HG03045 (cell line): Measurements from ENCODE around the gene DDX10.
"Not testable (repeated sequence)": the region's sequence is repeated elsewhere in the genome, so short reads cannot be mapped to it uniquely, and the experiment has no call there.

ENCODE experiments used
- ATAC-seq: cut with Tn5 transposase; IDR thresholded peaks from one replicate; pipeline ENCODE4 v1.9.1; 2021; ENCODE audit warnings: mild to moderate bottlenecking, moderate library complexity; ENCODE audit not compliant: unreplicated experiment

DDX10 gene

GRCh38 chr11:108813086-108813485 lies 148.2 kb downstream of the DDX10 start:
- no peak for ATAC-seq

DNA sequence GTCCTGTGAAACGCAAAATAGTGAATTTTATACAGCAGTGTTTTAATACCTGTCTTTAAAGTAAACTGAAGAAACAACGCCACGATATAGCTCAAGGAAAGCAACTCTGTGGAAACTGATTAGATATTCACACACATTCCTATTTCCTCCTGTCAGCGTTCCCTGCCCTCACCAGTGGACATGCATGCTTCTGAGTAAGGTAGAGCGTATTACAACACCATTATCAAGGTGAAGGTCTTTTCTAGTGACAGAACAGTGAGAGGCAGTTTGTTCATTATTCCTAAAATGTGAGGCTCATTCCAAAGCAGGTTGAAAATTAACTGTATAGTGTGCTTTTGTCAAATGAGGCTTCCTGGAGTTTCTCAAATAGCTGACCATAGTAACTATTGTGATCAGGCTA lies 153.1 kb downstream of the DDX10 start:
- ATAC-seq: no peak

DNA sequence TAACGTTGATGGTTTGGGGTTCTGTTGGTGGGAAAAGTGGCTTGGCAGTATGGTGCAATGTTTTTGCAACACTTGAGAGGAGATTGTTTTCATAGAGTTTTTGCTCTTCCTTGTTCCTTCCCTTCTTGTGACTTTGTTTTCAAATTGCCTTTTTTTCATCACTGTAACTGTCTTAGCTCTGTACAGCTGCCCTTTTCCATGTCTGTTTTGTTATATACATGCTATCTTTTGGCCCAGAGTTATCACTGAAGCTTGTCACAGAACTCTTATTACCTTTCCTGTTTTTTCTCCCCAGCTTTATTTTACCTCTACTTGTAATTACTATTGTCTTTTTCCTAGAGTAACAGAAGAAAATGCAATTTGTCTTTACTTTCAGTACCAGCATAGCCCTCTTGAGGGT lies 154.1 kb downstream of the DDX10 start:
- no peak for ATAC-seq

DNA sequence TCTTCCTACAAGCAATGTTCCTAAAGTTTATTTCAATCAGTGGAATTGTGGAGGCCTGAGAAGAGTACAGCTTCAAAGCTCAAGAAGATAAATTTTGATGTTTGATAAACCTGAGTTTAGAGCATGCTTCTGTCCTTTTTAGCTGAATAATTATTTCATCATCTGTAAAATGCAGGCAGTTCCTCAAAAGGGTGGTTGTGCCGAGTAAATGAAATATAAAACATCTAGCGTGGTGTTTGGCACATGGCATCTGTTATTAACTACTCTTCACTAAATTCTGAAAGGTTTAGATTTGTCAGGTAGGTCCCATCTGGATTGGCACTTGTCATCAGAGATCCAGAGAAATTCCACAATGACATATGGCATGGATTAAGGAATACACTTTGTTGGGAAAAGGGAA lies 155.1 kb downstream of the DDX10 start:
- no peak for ATAC-seq

DNA sequence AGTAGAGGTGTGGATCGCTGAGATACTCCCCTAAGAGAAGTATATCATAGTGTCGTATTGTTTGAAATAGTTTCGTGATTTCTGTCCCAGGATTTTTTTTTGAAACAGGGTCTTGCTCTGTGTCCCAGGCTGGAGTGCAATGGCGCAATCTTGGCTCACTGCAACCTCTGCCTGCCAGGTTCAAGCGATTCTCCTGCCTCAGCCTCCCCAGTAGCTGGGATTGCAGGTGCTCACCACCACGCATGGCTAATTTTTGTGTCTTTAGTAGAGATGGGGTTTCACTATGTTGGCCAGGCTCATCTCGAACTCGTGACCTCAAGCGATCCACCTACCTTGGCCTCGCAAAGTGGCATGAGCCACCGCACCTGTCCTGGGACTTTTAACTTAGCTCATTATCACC lies 159.1 kb downstream of the DDX10 start:
- not testable (repeated sequence) for ATAC-seq

- no peak for ATAC-seq
Measured at GRCh38 chr11:108824545-108824944, 159.7 kb downstream of the DDX10 start.

- no peak for ATAC-seq
Measured at GRCh38 chr11:108825381-108825780, 160.5 kb downstream of the DDX10 start.

GRCh38 chr11:108826136-108826535 lies 161.3 kb downstream of the DDX10 start:
- ATAC-seq: no peak

DNA sequence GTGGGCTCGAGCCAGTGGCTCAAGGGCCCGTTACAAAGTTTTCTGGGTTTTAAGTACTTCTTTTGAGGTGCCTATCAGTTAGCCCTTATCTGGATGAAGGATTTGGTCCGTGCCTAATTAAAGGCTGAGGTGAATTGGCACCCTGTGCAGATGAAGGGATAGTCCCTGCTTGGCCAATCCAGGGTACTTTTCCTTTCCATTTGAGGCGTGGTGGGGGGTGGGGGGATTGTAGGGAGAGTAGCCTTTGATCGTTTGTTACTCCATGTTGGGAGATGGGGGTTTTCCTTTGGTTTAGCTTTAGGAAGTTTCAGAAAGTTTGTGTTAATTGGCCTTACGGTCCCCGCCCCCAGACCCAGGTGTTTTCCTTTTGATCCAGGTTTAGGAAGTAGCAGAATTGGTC lies 170.8 kb downstream of the DDX10 start:
- no peak for ATAC-seq

DNA sequence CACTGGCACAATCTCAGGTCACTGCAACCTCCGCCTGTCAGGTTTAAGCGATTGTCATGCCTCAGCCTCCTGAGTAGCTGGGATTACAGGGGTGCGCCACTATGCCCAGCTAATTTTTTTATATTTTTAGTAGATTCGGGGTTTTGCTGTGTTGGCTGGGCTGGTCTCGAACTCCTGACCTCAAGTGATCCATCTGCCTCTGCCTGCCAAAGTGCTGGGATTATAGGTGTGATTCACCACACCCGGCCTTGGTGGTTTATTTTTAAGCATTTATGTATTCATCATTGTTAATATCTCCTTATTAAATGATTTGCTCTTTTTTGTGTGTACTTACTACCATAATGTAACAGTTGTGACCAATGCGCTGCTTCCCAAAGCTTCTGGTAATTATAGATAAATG lies 171.7 kb downstream of the DDX10 start:
- no peak for ATAC-seq

DNA sequence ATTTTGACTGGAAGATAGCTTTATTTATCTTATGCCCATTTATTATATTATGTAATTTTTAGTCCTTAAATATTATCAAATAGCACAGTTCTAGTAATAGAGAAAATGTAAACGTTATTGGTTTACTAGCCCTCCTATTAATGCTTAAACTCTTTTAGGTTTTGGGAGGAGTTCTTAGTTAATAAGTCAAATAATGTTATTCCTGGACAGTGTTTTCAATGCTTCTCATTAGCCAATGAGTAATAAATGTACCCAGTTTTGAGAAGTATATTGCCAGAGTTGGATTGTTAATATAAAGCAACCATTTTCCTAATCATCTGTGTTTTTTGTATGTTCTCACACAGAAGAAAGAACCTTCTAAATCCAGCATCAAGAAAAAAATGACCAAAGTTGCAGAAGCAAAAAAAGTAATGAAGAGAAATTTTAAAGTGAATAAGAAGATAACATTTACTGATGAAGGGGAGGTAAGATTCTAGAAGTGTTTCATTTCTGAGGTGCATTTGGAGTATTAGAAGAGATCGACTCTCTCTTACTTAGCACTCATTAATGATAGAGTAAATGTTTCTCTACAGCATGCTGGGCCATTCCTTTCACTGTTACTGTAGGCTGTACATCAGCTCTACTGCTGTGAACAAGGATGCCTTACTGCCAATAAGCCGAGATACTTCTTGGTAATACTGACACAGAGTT lies 173.4 kb downstream of the DDX10 start:
- ATAC-seq: no peak

- no peak for ATAC-seq
Measured at GRCh38 chr11:108838792-108839105, 173.9 kb downstream of the DDX10 start.

- ATAC-seq: no peak
Measured at GRCh38 chr11:108846009-108846408, 181.1 kb downstream of the DDX10 start.

GRCh38 chr11:108847298-108847990 lies 182.6 kb downstream of the DDX10 start:
- ATAC-seq: no peak

DNA sequence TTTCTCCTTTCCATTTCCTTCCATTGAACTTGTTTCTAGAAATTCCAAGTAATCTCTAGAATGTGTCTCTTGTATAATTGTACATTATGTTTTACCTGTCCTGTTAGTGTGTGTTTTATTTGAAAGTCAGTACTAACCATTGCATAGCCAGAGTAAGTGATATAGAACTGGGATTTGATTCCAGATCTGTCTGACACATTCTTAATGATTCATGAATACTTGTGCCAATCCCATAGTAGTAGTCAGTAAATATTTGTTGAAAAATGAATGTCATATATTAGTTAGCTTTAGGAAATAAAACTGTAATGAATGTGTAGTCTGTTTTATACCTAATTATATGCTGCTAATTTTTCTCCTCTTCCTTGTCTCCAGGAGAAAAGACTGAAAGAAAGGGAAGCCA lies 186.9 kb downstream of the DDX10 start:
- no peak for ATAC-seq

- ATAC-seq: no peak
Measured at GRCh38 chr11:108852701-108853100, 187.8 kb downstream of the DDX10 start.

GRCh38 chr11:108853151-108853550 lies 188.3 kb downstream of the DDX10 start:
- no peak for ATAC-seq

DNA sequence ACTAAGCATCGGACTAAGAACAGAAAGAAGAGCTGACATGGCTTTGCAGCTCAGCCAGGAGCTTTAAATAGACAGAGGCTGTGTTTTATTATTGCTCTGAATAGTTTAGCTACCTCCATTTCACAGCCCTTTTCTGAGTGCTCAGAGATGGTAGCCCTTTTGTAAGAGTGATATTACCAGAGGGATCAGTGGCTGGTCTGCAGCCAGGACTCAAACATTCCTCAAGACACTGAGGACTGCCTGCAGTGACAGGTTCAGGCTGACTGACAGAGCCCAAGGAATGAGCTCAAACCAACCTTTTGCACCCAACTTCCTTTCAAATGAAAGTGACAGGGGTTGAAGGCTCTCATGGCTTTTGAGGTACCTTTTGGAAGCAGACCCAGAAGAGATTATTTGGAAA lies 189.0 kb downstream of the DDX10 start:
- ATAC-seq: peak; percentile 61

GRCh38 chr11:108854346-108854745 lies 189.5 kb downstream of the DDX10 start:
- ATAC-seq: peak; percentile 87

GRCh38 chr11:108857382-108857781 lies 192.5 kb downstream of the DDX10 start:
- ATAC-seq: no peak

- ATAC-seq: no peak
Measured at GRCh38 chr11:108858622-108859021, 193.8 kb downstream of the DDX10 start.

DNA sequence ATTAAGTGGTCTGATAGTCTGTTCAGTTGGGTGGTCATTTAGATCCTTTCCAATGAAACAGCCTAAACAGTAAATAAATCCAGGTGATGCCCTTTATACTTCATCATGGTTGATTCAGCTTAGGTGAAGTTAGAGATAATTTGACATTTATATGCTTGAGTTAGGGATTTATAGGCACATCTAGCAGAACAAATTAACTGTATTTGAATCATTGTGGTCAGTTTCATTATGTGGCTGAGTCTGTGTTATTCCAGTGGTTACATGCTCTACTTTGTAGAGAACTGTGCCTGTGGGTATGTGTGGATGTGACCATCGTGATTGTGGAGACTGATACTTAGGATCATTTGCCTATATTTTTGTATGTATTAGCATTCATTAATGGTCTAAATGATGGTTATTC lies 194.6 kb downstream of the DDX10 start:
- no peak for ATAC-seq

DNA sequence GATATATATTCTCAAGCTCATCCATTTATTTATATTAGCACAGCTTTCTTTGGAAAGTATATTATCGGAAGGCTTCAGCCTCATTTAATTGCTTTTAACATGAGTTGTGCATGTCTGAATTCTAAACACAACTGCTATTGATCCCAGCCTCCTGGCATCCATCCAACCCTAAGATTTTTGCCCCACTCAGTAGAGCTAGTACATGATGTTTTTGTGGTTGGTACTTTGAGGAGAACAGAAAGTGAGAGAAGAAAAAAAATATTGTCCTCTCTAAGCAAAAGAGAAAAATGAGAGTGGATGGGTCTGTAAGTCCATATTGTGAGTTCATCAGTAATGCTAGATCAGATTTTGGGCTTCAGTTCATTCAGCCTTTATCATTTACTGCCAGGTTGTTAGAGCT lies 198.7 kb downstream of the DDX10 start:
- no peak for ATAC-seq
